ENCODE data around the gene WHRN. TPM values are rescaled to one million over a fixed set of nuclear protein-coding genes. Genes with fewer than 3 reads are reported as not detected.

WHRN gene
- total and polyA plus RNA-seq, 2 of the 8 experiments (the other 6 are each of a cell fraction or from before 2014, with no cell fraction given) = 4.4 to 7.7 TPM

GRCh38 chr9:114499528-114499927 is 5.7 kb downstream of the WHRN start:
- no peak for TF ChIP-seq SP4 (IDR thresholded peaks at IDR 0.05; ENCODE audit: low read length)
- no peak for TF ChIP-seq NANOG (IDR thresholded peaks at IDR 0.05; ENCODE audit: insufficient read depth, low read depth, low read length, poor library complexity, severe bottlenecking)
- TF ChIP-seq RBBP5 (IDR thresholded peaks at IDR 0.05; ENCODE audit: borderline replicate concordance, low read depth, low read length) = no peak
- no peak for TF ChIP-seq FOSL1 (IDR thresholded peaks at IDR 0.05; ENCODE audit: insufficient read depth, low read depth, low read length)
- no peak for TF ChIP-seq RAD21 (IDR thresholded peaks at IDR 0.05 in 1 of 2, conservative IDR thresholded peaks at IDR 0.05 in 1 of 2; ENCODE audit: low read depth in 2 of 2, low read length in 2 of 2)
- Histone ChIP-seq H3K4me2 (ENCODE audit: insufficient read depth in 1 of 2, low read depth in 2 of 2, low read length in 2 of 2) (no peak overlapping the region), H2AFZ (ENCODE audit: low read length) (no peak overlapping the region), H4K8ac (ENCODE audit: extremely low read depth, insufficient read depth, low read length) (no peak overlapping the region), H2BK120ac (replicated peaks; ENCODE audit: low read depth, low read length) (no peak overlapping the region), H3K4ac (replicated peaks; ENCODE audit: insufficient read length, low read depth, low read length) (no peak overlapping the region), H3K23ac (ENCODE audit: insufficient read length) (no peak overlapping the region), H3K79me2 (ENCODE audit: control insufficient read depth in 1 of 2, insufficient read depth in 2 of 2, low read length in 2 of 2) (no peaks in the 10 kb centered on the region), H2BK5ac (ENCODE audit: low read depth, low read length) (no peak overlapping the region), H3K9me3 (ENCODE audit: insufficient read depth in 2 of 2, low read depth in 1 of 2, low read length in 1 of 2) (no peaks in the 10 kb centered on the region), H3K36me3 (ENCODE audit: control insufficient read depth in 2 of 4, insufficient read depth in 4 of 4, low read length in 3 of 4) (no peaks in the 10 kb centered on the region), H2BK20ac (ENCODE audit: low read length) (no peak overlapping the region), H3K14ac (ENCODE audit: insufficient read length) (no peak overlapping the region), H4K20me1 (replicated peaks in 1 of 2; ENCODE audit: control insufficient read depth in 1 of 2, insufficient read depth in 2 of 2, low read length in 2 of 2) (peaks cover 0 to 2% of the 10 kb centered on the region in 2 experiments), H2BK15ac (ENCODE audit: low read length) (no peak overlapping the region), H3K23me2 (ENCODE audit: low read depth, low read length) (peaks cover 3% of the 10 kb centered on the region; the same call in 1 of the 2 replicates), H3K9ac (replicated peaks in 1 of 4; ENCODE audit: extremely low read depth in 1 of 4, low read depth in 3 of 4, low read length in 3 of 4) (no peak overlapping the region), H3K4me1 (replicated peaks in 1 of 4; ENCODE audit: control insufficient read depth in 3 of 4, insufficient read depth in 4 of 4, low read length in 3 of 4) (peaks cover 5 to 17% (median 11%) of the 10 kb centered on the region in 4 experiments; a peak in 6 of 7 replicates), H4K91ac (replicated peaks; ENCODE audit: insufficient read length, low read length) (no peak overlapping the region), H2BK12ac (ENCODE audit: low read depth, low read length) (no peak overlapping the region), H2AK5ac (ENCODE audit: low read depth, low read length) (no peak overlapping the region), H3K18ac (ENCODE audit: extremely low read depth, low read length) (no peak overlapping the region), H3K27ac (ENCODE audit: low read depth, low read length) (no peak overlapping the region), H3K27me3 (replicated peaks in 1 of 4; ENCODE audit: control insufficient read depth in 3 of 4, extremely low read depth in 1 of 4, insufficient read depth in 3 of 4, low read length in 3 of 4) (peaks cover 0 to 6% (median 6%) of the 10 kb centered on the region in 4 experiments; a peak in 5 of 7 replicates), H3K79me1 (ENCODE audit: low read depth, low read length) (no peaks in the 10 kb centered on the region; the same call in 1 of the 2 replicates), H4K5ac (ENCODE audit: insufficient read length, low read depth, low read length) (no peak overlapping the region), H3K56ac (replicated peaks; ENCODE audit: insufficient read length, low read depth, low read length) (no peak overlapping the region), H3K4me3 (ENCODE audit: extremely low read depth in 1 of 4, insufficient read depth in 2 of 4, low read depth in 3 of 4, low read length in 4 of 4) (no peak overlapping the region)
- CTCF ChIA-PET (ENCODE audit: partially characterized antibody) = interaction anchor here (0.9 to 4.5 kb wide), 7 partner anchors 12 to 162 kb away, joined by 3 to 24 read pairs (median 3); no protein-coding TSS in a partner anchor
- WGBS, 2 experiments (ENCODE audit: extremely low coverage in 1 of 2, insufficient coverage in 1 of 2, insufficient read length in 1 of 2, insufficient replicate concordance in 2 of 2, low coverage in 1 of 2, low lambda C conversion rate in 2 of 2, missing lambda C conversion rate in 1 of 2) = 96% methylated on average over 9 of the region's 9 CpGs; no CpG with 5 or more reads in 1 of the 2 experiments
- no peak for FAIRE-seq
- POLR2A ChIA-PET (ENCODE audit: partially characterized antibody) = interaction anchor here (1.3 kb wide), 1 partner anchor 88 kb away, joined by 3 read pairs; the partner anchor contains the start of gene ATP6V1G1
- no peak for DNase-seq (ENCODE audit: low read depth in 1 of 2, low spot score in 2 of 2)

Data from H1 (cell line).